HG03571 (cell line): ENCODE measurements around the gene TLCD1.
A peak's percentile ranks its signal among the peaks of the same experiment; 100 is the strongest.

Experiments
- ATAC-seq: cut with Tn5 transposase; IDR thresholded peaks from one replicate; pipeline ENCODE4 v1.9.1; 2021; ENCODE audit not compliant: unreplicated experiment

TLCD1 gene

GRCh38 chr17:28714281-28714680 lies 11.8 kb downstream of the TLCD1 start:
- ATAC-seq, result no peak

GRCh38 chr17:28712705-28713415 lies 13.2 kb downstream of the TLCD1 start:
- ATAC-seq, result no peak

GRCh38 chr17:28712032-28712704 lies 13.9 kb downstream of the TLCD1 start:
- no peak for ATAC-seq

- ATAC-seq, result no peak
Measured at GRCh38 chr17:28711723-28712031, 14.4 kb downstream of the TLCD1 start, which contains the start of gene PROCA1. Gene PROCA1 (minus strand): TSS chr17:28711888. CDS start chr17:28711660, 228 bp downstream.

- ATAC-seq, result peak; percentile 71
Measured at GRCh38 chr17:28710861-28711722, 14.9 kb downstream of the TLCD1 start.

- ATAC-seq, result no peak
Measured at GRCh38 chr17:28707339-28707720, 18.7 kb downstream of the TLCD1 start.

- ATAC-seq, result no peak
Measured at GRCh38 chr17:28706471-28707338, 19.3 kb downstream of the TLCD1 start.

GRCh38 chr17:28705728-28706334 lies 20.2 kb downstream of the TLCD1 start:
- ATAC-seq, result no peak

- no peak for ATAC-seq
Measured at GRCh38 chr17:28705074-28705659, 20.9 kb downstream of the TLCD1 start.

GRCh38 chr17:28704219-28704858 lies 21.7 kb downstream of the TLCD1 start:
- ATAC-seq, result no peak

- no peak for ATAC-seq
Measured at GRCh38 chr17:28703552-28704218, 22.3 kb downstream of the TLCD1 start.

GRCh38 chr17:28702752-28703150 lies 23.3 kb downstream of the TLCD1 start:
- no peak for ATAC-seq

- no peak for ATAC-seq
Measured at GRCh38 chr17:28702026-28702751, 23.8 kb downstream of the TLCD1 start.

- ATAC-seq, result no peak
Measured at GRCh38 chr17:28700830-28701492, 25.1 kb downstream of the TLCD1 start.

- ATAC-seq, result no peak
Measured at GRCh38 chr17:28700278-28700677, 25.8 kb downstream of the TLCD1 start.

- no peak for ATAC-seq
Measured at GRCh38 chr17:28698253-28698941, 27.6 kb downstream of the TLCD1 start.

- ATAC-seq, result no peak
Measured at GRCh38 chr17:28693869-28694268, 32.2 kb downstream of the TLCD1 start.
